GM19452 (cell line): ENCODE results near the gene MLPH.

Experiments used
- ATAC-seq: cut with Tn5 transposase; IDR thresholded peaks from one replicate; pipeline ENCODE4 v1.9.1; 2021; ENCODE audit not compliant: unreplicated experiment

The MLPH gene

DNA sequence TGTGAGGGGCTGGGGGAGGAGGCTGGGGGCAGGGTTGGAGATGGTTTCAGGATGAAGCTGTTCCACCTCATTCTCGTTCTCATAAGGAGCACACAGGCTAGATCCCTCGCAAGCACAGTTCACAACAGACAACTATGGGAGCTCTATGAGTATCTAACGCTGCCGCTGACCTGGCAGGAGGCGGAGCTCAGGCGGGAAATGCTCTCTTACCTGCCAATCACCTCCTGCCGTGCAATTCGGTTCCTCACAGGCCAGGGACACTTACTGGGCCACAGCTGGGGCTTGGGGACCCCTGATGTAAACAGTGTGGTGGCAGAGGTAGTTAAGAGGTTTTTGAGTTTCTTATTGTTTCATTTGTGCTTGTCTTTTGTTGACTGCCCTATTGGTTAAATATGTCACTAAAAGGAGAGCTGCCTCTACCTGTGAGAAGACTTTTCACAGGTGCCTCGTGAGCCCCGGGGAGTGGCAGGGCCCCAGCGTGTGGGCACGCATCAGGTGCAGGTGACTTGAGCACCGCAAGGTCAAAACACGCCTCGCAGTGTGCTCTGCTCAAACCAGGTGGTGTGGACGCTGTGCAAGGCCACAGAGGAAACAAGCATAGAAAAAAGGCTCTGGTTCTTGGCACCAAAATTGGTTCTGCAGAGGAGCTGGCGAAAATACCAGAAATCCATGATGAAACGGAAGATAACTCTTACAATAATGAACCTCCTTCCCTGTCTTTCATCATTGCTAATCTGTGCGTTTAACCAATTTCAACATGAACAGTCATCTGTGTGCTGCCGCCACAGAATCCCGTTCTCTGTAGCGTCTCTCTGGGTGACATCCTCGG lies 10.2 kb downstream of the MLPH start:
- ATAC-seq = no peak

DNA sequence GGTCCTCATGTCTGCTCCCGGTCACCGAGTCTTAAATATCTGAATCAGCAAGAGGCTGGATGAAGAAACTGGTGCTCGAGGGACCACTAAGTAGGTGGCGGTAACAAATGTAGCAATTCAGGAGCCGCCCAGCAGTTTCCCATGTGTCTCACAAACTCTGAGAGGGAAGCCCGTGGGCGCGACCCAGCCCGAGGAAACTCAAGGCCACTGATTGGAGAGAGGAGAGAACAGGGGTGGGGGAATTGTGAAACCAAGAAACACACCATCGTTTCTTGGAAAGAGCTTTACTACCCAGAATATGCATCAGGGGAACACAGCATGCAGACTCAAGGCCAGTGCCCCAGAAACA lies 10.8 kb downstream of the MLPH start:
- ATAC-seq = no peak

DNA sequence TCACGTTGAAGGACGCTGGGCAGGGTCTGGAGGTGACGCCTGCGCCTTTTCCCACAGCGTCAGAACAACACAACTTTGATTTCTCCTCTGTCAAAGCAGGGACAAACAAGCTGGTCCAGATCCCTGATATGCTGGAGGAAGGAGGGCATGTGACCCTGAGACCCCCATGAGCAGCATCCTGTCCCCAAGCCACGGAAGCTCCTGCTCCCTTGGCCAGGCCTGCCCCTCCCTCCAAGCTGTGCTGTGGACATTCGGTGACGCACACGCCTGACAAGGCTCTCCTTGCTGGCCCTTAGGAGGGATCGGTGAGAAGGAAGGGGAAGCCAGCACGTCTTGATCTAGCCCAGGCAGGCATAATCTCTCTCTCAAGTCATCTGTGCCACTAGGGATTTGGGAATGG lies 11.3 kb downstream of the MLPH start:
- no peak for ATAC-seq

DNA sequence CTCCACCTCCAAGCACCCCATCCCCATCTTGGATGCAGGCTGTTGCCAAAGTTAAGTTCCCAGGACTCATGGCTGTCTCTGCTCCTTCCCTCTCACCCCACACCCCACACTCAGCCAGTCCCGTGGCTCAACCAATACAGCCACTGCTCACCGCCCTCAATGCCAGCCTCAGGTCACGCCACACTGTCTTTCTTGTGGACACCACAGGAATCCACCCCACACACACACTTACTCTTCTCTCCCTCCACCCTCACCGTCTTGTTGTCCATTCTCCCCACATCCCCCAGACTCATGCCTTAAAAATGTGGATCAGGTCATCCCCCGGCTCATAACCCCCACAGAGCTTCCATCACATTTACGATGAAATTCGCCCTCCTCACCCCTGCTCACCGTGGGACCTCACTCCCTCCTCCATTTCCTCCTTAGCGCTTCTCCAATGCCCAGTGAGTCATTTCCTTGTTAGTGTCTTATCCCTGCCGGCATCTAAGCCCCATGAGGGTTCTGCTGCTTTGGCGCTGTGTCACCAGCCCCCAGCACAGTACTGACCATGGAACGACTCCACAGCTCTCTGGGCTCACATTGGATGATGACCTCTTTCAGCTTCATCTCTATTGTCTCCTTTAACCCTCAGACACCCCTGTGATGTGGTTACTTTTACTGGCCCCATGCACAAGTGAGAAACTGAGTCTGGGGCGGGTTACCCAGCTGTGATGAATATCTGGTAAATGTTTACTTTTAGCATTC lies 13.8 kb downstream of the MLPH start:
- ATAC-seq = no peak

DNA sequence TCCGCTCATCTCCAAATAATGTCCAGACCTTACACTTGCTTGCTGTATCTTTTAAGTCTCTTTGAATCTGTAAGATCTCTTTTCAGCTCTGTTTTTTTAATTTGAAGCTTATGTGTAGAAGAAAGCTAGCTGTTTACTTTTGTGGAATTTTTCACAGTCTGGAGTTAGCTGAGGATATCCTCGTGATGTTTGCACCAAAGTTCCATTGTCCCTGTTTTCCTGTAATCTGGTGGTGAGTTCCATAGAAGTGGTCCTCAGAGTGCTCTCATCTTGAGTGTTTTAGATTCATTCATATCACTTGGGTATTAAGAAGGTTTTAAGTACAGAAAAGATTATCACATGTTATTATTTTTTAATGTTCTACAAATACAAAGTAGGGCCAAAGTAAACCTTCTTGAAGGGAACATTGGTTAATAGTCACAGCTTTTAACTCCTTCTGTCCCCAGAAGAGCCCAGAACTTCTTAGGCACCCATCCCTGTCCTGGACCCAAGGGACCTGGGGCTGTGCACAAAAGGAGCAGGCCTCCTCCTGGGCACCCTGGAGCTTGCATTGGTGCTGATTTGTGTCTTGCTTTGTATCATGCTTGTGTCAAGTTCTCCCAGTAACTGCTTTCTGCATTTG lies 15.0 kb downstream of the MLPH start:
- no peak for ATAC-seq

DNA sequence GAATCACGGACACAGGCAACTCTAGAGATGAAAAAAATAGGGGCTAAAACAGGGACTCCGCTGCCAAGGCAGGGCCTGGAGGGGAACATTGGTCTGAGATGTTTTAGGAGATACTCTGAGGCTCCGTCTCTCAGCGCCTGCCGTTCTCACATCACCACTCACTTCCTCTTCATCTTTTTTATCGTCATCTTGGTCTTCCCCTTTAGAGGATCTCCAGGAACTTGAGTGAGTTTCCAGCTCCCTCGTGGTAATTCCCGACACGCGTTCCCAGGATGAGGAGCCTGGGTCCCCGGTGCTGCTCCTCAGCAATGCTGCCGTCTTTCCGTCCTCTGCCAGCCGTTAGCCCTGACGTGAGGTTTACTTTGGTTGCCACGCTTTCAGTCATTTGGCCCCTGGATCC lies 16.1 kb downstream of the MLPH start:
- no peak for ATAC-seq

DNA sequence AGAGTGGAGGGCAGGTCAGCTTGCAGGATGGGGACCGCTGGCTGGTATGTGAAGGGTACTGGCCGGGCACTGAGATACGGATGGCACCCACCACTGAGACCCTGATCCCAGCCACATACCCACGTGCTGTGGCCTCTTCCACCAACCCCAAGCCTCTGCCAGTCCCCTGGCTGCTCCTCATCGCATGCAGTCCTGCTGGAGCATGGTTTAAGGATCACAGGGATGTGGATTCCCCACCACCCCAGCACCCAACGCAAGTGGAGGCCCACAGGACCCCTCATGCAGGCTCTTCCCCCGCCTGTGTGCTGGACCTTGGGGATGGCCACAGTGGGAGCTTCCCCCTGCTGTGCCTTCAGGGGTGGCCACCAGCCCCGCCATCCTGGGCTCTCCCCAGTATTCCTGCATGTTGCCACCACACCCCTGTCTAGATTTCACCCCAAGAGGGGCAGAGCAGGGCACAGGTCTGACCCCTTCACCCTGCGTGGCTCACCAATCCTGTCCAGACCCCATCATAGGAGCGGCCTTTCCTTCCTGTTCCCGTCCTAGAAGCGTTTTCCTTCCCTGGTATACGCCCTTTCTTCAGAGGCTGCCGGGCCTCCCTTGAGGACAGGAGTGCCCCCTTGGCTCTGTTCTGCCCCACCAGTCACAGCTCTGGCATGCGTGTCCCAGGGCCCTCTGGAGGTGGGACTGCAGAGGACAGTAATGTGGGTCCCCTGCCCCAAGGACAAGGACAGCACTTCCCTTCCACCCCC lies 18.3 kb downstream of the MLPH start:
- no peak for ATAC-seq

DNA sequence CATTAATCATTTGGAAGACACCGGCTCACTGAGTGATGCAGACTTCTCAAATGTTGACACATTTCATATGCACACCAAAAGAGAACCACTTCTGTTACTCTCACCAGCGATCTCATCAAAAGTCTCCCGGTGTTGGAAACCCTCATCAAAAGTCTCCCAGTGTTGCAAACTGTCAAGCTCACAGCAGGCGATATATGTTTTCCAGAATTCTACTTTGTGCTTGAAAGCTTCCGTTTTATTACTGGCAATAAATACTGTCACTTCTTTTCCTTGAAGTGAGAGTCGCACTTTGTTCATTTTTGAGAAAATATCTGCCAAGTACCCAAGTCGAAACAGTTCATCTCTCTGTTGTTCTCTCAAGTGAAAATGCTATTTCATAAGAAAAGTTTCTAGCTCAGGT lies 20.5 kb downstream of the MLPH start:
- no peak for ATAC-seq

DNA sequence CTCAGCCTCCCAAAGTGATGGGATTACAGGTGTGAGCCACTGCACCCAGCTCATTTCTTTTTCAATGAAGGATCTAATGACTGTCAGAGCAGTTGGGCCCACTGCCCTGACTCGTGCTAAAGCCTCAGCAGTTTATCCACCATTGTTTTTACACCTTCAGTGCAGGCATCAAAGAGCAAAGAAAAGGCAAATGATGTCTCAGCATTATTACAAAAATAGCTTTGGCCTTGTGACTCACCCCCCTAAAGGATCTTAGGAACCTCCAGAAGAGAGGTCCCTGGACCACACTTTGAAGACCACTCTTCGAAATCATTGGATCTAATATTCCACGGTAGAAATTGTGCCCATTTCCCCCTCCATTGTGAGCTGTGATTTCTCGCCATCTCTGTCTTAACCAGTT lies 21.3 kb downstream of the MLPH start:
- no peak for ATAC-seq

DNA sequence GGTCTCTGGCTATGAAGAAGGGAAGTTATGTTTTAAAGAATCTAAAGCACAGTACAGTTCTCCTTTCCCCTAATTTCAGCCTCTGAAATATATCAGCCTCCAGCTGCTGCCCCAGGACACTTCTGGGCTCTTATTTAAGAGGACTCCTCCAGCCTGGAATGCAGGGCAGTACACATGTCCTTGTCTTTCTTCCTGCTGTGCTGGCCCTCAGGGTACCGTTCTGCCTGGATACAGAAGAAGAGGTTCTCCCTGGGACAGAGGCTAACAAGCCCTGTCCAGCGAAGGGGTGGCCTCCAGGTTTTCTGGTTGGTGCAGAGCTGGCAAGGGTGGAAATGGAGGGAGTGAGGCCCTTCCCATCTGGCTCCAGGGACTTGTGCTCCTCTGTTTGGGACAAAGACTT lies 22.1 kb downstream of the MLPH start:
- no peak for ATAC-seq

DNA sequence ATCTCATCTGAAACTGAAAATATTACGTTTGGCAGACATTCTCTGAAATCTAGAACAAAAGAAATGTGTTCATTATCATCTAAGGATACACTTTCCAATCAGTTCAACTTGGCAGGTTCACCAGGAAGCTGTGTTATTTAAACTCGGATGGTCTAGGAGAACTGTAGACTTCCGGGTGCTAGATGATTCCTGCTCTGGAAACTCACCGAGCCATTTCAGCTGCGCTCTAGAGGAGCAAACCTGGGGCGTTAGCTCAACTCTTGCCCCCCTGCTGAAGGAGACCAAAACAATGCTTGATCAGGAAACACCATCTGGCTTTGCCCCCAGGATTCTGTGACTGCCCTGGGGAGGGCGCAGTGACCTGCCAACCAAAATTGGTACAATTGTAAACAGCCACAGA lies 22.9 kb downstream of the MLPH start:
- ATAC-seq = no peak

DNA sequence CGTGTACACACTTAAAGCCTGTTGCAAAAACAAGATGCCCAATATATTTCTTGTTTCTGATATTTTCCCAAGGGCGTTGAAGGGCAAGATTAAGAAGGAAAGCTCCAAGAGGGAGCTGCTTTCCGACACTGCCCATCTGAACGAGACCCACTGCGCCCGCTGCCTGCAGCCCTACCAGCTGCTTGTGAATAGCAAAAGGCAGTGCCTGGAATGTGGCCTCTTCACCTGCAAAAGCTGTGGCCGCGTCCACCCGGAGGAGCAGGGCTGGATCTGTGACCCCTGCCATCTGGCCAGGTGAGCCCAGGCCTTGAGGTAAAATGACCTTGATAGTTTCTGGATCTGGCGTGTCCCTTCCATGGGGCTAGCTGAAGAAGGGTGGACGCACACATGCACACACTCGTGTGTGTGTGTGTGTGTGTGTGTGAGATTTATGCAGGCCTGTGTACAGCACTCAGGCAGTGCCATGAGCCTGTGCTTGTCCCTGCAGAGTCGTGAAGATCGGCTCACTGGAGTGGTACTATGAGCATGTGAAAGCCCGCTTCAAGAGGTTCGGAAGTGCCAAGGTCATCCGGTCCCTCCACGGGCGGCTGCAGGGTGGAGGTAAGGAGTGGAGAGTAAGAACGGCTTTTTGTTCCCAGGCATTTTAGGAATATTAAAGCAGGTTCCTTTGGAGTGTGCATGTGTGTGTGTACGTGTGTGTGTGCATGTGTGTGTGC lies 23.6 kb downstream of the MLPH start:
- ATAC-seq = no peak

DNA sequence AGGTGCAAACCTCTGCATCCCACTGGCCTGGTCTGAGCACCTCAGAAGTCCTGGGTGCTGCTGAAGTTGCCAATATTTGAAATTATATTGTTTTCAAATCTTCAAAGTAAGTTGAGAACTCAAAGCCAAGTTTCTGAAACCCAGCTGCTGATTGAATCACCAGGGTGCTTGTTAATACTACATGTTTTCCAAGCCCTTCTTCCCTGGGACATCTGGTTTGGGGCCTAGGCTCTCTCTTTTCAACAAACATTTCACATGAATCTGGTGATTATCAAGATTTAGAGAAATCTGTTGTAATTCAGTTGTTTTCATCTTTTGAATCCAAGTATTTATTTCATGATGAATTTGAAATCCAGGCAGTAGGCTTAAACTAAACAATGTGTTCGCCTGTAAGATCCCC lies 24.4 kb downstream of the MLPH start:
- ATAC-seq = no peak

DNA sequence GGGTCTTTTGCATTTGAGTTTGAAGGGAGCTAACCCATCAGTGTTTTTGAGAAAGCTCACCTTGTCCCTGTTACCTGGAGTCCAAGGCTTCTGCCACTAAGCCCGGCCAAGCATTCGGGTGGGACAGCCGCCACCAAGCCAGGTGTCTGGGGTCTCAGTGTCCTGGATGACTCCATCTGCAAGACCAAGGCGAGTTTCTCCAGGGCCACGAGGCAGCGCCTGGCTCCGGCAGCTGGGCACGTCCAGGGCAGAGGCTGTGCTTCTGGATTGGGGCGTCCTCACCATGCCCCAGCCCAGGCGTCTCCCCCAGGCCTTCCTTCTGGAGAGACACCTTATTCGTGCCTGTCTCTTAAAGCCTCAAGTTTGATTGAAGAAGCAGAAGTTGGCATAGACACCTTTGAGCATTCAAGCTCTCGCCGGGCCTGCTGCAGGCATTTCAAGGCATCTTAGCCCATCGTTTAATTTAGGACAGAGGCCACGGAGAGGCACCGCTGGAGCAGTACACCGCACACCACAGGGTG lies 24.9 kb downstream of the MLPH start:
- ATAC-seq = no peak

DNA sequence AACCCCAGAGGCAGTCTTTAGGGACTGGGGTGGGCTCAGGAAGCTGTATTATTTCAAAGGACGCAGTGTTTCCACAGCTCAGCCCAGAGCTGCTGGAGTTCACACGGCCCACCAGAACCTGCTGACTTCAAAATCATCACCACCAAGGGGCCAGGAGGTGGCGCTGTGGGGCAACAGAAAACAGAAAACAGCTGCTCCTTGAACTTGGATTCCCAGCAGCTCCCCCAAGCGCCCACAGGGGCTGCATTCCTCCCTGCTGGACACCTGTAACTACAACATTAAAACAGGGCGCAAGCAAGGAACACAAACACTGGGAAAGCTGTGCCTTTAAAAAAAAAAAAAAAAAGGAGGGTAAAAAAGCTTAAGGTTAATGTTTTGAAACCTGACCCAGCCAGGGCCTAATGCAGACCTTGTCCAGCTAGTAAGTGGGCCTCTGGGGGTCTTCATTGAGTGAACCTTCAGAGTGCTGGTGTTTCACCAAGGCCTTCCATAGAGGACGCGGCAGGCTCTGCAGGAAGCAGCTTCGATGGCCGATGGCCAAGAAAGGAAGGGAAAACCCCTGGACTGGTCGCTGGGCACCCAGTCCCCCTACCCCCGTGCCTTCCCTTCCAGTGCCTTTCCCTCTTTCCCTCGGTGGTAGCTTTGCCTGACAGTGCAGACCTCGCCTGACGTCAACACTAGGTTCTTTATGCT lies 25.9 kb downstream of the MLPH start:
- ATAC-seq = no peak

DNA sequence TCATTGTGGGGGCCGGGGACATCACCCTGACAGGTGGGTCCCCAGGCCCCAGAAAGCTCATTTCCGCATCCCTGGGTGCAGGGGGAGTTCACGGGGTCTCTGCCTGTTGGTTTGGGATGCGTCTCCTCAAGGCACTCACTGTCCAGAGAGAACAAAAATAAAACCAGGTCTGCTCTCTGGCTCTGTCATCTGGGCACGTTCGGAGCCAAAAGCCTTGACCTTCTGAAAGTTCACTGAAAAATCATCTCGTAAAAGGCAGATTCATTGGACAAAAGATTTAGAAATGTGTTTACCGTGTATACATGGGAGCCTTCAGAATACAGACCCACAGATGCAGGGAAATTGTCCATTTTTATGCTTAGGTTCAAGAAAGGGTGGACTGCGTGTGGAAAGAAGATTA lies 26.6 kb downstream of the MLPH start:
- ATAC-seq = no peak

DNA sequence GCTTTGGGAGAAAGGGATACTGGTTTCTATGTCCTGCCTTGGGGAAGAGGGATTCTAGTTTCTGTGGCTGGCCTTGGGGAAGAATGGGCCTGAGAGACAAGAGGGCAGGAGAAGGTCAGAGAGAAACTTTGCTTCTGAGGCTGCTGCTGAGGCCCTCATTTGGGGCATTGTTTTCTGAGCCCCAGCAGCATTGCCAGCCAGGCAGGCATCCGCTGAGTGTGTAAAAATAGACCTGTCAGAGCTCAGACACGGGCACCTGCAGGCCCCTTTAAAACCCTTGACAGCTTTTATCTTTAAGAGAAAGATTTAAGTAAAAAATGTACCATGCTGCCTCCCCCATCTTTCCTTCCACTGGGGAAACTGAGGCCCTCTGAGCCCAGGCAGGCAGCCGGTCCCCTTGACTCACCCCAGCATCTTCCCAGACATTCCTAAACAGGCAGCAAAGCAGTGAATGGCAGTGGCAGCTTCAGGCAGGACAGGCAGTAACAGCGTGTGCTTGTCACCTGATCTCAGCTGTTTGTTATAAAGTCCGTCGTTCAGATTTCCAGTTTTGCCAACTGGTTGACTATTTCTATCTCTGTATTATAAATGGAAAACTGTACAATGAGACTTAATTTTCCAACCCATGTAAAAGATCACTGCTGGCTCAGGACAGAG lies 27.6 kb downstream of the MLPH start:
- no peak for ATAC-seq

DNA sequence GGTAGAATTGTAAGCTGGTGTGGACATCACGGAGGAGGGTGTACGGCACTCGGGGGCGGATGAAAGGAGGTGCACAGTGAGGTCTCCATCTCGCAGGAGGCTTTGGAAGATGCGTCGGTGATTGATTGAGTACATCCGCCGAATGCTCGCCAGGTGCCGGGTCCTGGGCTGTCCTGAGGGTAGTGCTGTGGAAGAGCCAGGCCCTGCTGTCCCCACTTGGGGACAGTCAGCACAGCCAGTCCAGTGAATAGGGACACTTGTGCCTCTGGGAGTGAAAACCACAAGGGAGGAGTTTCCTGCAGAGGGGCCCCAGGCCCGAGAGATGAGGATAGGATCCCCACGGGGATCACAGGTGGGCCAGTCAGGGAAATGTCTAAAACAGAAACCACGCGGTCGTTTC lies 28.1 kb downstream of the MLPH start:
- ATAC-seq = no peak

DNA sequence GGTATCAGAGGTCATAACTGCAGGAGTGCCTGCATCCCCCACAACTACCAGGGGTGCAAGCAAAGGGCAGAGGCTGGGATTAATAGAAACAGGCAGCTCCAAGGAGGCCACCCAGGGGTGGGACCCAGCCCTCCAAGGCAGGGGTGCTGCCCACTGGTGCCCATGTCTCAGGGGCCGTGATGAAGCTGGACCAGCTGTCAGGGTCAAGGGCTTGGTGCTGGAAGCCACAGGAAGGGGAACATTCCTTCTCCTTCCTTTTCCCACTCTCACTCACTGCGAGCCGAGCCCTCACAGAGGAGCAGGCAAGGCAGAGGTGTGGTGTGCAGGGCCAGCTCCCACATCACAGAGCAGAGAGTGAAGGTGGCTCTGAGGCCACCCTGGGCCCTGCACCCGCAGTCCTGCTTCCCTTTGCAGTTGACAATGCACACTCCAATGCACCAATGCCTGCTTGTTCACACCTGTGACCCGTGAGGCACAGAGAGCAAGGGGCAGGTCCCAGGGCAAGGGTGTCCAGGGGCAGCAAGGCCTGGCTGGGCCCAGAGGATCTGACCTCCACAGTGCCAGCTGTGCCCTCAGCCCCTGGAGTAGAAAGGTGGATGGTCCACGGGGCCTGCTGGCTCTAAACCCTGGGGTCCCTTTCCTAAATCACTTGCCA lies 28.7 kb downstream of the MLPH start:
- ATAC-seq = no peak
